ENCODE results near the gene POLA2.

DNA sequence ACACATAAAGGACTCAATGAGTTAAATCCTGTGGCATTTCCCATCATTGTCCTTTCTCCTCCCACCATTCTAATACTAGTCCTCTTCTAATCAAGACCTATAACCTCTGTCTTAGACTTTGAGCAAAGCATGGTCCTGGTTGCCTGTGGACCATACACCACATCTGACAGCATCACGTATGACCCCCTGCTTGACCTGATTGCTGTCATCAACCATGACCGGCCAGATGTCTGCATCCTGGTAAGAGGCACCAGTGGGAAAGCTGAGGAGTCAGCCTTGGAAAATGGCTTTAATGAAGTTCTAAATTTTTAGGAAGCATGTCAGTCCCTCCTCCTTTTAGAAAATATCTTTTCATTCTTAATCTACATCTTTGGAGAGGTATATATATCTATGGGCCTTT lies 25.8 kb downstream of the POLA2 start:
- TF ChIP-seq ZNF274 (IDR thresholded peaks at IDR 0.05; ENCODE audit: low read depth, low read length) (no peak), YY1 (IDR thresholded peaks at IDR 0.05; ENCODE audit: insufficient read depth, insufficient read length) (no peak), SUZ12 (IDR thresholded peaks at IDR 0.05; ENCODE audit: extremely low read depth, insufficient read depth, insufficient read length) (no peak)
